GM12872 (cell line): Measurements from ENCODE around the gene PRKAA2.

Experiments used
- TF ChIP-seq, protein P1 (sequence below): IDR thresholded peaks from 3 replicates; pipeline ENCODE4 v1.5.1; 2011; ENCODE audit warnings: low read depth, mild to moderate bottlenecking, low read length, moderate library complexity; ENCODE audit not compliant: insufficient read depth

PRKAA2 gene

DNA sequence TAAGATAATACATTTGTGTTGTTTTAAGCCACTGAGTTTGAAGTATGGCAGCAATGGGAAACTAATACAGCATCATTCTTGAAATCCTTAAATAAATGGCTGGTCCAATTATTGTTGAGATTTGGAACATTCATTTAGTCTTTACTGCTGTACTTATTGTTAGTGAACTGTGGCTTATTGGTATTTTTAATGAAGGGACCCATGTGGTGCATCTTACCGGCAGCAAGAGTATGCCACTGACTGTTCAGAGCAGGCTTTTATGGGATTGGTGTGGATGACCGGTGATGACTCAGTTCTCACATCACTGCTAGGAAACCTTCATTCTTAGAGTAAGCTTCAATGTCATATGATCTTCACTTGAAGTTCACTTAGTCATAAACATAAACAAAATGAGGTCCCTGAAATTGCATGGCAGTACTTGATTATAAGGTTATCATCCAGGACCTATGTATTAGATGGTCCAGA is 31.5 kb downstream of the PRKAA2 start:
- TF ChIP-seq, protein P1, sequence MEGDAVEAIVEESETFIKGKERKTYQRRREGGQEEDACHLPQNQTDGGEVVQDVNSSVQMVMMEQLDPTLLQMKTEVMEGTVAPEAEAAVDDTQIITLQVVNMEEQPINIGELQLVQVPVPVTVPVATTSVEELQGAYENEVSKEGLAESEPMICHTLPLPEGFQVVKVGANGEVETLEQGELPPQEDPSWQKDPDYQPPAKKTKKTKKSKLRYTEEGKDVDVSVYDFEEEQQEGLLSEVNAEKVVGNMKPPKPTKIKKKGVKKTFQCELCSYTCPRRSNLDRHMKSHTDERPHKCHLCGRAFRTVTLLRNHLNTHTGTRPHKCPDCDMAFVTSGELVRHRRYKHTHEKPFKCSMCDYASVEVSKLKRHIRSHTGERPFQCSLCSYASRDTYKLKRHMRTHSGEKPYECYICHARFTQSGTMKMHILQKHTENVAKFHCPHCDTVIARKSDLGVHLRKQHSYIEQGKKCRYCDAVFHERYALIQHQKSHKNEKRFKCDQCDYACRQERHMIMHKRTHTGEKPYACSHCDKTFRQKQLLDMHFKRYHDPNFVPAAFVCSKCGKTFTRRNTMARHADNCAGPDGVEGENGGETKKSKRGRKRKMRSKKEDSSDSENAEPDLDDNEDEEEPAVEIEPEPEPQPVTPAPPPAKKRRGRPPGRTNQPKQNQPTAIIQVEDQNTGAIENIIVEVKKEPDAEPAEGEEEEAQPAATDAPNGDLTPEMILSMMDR, result no peak

DNA sequence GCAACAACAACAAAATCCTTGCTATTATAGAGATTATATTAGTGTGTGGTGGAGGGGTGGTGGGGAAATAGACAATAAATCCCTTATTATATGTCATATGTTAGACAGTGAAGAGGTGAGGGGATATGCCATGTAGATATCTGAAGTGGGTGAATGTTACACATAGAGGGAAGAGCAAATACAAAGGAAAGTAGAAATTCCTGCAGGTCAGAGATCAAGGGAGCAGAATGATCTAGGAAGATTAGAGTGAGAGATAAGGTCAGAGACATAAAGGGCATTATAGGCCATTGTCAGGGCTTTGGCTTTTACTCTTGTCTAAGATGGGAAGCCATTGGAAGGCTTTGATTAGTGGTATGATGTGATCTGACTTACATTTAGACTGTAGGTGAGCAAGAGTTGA is 38.5 kb downstream of the PRKAA2 start:
- TF ChIP-seq, protein P1, result no peak

DNA sequence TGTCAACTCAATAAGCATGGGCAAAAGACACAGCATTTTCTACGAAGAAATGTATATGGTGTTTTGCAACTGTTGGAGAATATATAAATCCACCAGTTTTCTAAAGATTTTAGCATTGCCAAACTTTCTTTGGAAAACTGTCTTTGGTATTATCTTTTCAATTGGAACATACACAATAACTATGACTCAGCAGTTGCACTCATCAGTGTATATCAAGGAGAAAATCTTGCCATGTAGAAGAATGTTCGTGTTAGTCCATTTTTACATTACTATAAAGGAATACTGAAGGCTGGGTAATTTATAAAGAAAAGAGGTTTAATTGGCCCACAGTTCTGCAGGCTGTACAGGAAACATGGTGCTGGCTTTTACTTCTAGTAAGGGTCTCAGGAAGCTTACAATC is 41.1 kb downstream of the PRKAA2 start:
- TF ChIP-seq, protein P1, result no peak

DNA sequence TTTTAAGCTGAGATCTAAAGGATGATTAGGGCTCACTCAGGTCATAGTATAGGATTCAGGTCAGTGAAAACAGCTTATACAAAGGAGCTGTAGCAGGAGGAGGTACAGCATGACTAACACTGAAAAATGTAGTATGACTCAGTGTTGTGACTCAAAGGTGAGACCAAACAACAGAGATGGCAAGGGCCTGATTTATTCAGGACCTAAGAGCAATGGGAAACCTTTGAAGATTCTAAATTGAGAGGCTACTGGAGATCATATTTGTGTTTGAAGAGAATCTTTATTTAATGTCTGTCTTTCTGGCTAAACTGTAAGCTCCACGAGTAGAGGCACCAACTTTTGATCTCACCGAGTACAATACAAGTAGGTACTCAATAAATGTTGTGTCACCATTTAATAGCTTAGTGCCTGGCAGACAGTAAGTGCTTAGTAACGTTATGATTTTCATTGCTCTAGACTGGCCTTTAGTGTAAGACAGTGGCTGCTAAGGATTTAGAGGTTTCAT is 43.5 kb downstream of the PRKAA2 start:
- TF ChIP-seq, protein P1, result no peak

DNA sequence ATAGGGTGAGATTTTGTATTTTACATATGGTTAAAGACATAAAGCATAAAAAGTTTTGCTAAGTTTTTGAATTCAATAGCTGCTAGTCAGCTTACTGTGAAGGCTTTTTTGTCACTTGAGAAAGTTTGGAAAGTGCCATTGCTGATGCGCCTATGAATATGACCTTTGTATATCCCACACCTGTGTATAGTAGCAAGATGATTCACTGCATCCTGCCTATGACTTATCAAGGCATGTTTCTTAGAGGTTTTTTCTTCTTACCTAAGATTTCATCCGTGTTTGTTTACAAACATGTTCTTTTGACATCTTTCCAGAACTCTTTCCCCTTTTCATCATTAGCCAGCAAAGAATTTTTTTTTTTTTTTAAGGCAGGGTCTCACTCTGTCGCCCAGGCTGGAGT is 51.5 kb downstream of the PRKAA2 start:
- TF ChIP-seq, protein P1, result no peak

DNA sequence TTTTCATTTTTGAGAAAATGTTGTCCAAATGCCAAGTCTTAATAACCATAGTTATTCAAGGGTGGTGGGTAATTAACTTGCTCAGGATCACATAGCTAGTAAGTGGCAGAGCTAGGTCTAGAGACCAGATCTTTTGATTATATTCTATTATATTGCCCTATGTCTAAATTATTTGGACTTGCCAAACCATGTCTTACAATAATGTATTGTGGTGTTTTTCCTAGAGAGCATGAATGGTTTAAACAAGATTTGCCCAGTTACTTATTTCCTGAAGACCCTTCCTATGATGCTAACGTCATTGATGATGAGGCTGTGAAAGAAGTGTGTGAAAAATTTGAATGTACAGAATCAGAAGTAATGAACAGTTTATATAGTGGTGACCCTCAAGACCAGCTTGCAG is 58.6 kb downstream of the PRKAA2 start:
- TF ChIP-seq, protein P1, result no peak

DNA sequence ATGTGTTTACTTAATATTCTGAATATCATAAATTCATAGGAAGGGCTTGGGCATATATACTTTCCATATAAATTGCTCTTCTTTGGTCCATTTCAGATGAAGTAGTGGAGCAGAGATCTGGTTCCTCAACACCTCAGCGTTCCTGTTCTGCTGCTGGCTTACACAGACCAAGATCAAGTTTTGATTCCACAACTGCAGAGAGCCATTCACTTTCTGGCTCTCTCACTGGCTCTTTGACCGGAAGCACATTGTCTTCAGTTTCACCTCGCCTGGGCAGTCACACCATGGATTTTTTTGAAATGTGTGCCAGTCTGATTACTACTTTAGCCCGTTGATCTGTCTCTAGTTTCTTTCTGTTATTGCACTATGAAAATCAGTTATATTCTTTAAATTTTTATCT is 62.3 kb downstream of the PRKAA2 start:
- TF ChIP-seq, protein P1, result no peak
